SK-N-SH treated with all-trans-retinoic acid at 6 μM for 48 hours (cell line): ENCODE measurements around the gene WDR62.

ENCODE experiments used
- ATAC-seq: fragments of 200-7000 bp; cut with Tn5 transposase; 3 replicates; pipeline ENCODE4 v1.9.1; 2020; ENCODE audit warnings: mild to moderate bottlenecking, moderate library complexity
- ARNTL ChIP-seq: fragments of 450-650 bp; formaldehyde crosslinking; IDR thresholded peaks from 2 replicates; pipeline ENCODE4 v1.5.0; 2020; ENCODE audit warnings: low read depth, mild to moderate bottlenecking, moderate library complexity, borderline replicate concordance
- BACH2 ChIP-seq: fragments of 250-450 bp; sonication (Bioruptor Pico); IDR thresholded peaks from 2 replicates; pipeline ENCODE4 v1.9.0; 2021; ENCODE audit warnings: mild to moderate bottlenecking, borderline replicate concordance
- CREB5 ChIP-seq: fragments of 250-450 bp; sonication (Bioruptor Pico); IDR thresholded peaks from 2 replicates; pipeline ENCODE4 v1.5.1; 2020; ENCODE audit warnings: low read depth, mild to moderate bottlenecking, moderate library complexity
- CSDC2 ChIP-seq: fragments of 250-450 bp; sonication (Bioruptor Pico); IDR thresholded peaks from 2 replicates; pipeline ENCODE4 v1.5.0; 2020; ENCODE audit warnings: mild to moderate bottlenecking, moderate library complexity
- ESRRG ChIP-seq: fragments of 250-450 bp; sonication (Bioruptor Pico); IDR thresholded peaks from 2 replicates; pipeline ENCODE4 v1.6.1; 2021; ENCODE audit warnings: mild to moderate bottlenecking
- GLIS3 ChIP-seq: fragments of 250-450 bp; sonication (Bioruptor Pico); IDR thresholded peaks from 2 replicates; pipeline ENCODE4 v1.5.0; 2020; ENCODE audit warnings: mild to moderate bottlenecking, moderate library complexity
- ISL1 ChIP-seq: fragments of 250-450 bp; sonication (Bioruptor Pico); IDR thresholded peaks from 2 replicates; pipeline ENCODE4 v2.1.2; 2022; ENCODE audit warnings: mild to moderate bottlenecking, moderate library complexity
- PPARA ChIP-seq: fragments of 250-450 bp; sonication (Bioruptor Pico); IDR thresholded peaks from 2 replicates; pipeline ENCODE4 v1.5.0; 2020; ENCODE audit warnings: mild to moderate bottlenecking, borderline replicate concordance
- RARB ChIP-seq: fragments of 250-450 bp; sonication (Bioruptor Pico); IDR thresholded peaks from 2 replicates; pipeline ENCODE4 v1.8.0; 2021; ENCODE audit warnings: mild to moderate bottlenecking, moderate library complexity
- SNAI2 ChIP-seq: fragments of 250-450 bp; sonication (Bioruptor Pico); IDR thresholded peaks from 2 replicates; pipeline ENCODE4 v1.5.0; 2020; ENCODE audit warnings: mild to moderate bottlenecking, moderate library complexity
- TCF4 ChIP-seq: fragments of 250-450 bp; sonication (Bioruptor Pico); IDR thresholded peaks from 2 replicates; pipeline ENCODE4 v1.8.0; 2021; ENCODE audit warnings: mild to moderate bottlenecking, moderate library complexity, borderline replicate concordance
- TOX ChIP-seq: fragments of 250-450 bp; sonication (Bioruptor Pico); IDR thresholded peaks from 2 replicates; pipeline ENCODE4 v1.8.0; 2021; ENCODE audit warnings: mild to moderate bottlenecking, moderate library complexity, borderline replicate concordance
- ZC3H10 ChIP-seq: fragments of 250-450 bp; sonication (Bioruptor Pico); IDR thresholded peaks from 2 replicates; pipeline ENCODE4 v1.5.1; 2021; ENCODE audit warnings: mild to moderate bottlenecking, moderate library complexity
- ZFP3 ChIP-seq: fragments of 250-450 bp; sonication (Bioruptor Pico); IDR thresholded peaks from 2 replicates; pipeline ENCODE4 v1.5.0; 2020; ENCODE audit warnings: mild to moderate bottlenecking, moderate library complexity
- ZNF565 ChIP-seq: fragments of 450-650 bp; formaldehyde crosslinking; conservative IDR thresholded peaks from 2 replicates; pipeline ENCODE4 v1.5.0; 2020; ENCODE audit warnings: low read depth, mild to moderate bottlenecking, moderate library complexity
- TF ChIP-seq, protein P1 (sequence below): fragments of 250-450 bp; sonication (Bioruptor Pico); IDR thresholded peaks from 2 replicates; pipeline ENCODE4 v1.5.1; 2021; ENCODE audit warnings: mild to moderate bottlenecking, moderate library complexity
- TF ChIP-seq, protein P2 (sequence below): fragments of 250-450 bp; sonication (Bioruptor Pico); IDR thresholded peaks from 2 replicates; pipeline ENCODE4 v1.8.0; 2021; ENCODE audit warnings: low read depth, mild to moderate bottlenecking, moderate library complexity, borderline replicate concordance
- TF ChIP-seq, protein P3 (sequence below): fragments of 250-450 bp; sonication (Bioruptor Pico); IDR thresholded peaks from 2 replicates; pipeline ENCODE4 v1.5.0; 2020; ENCODE audit warnings: mild to moderate bottlenecking, moderate library complexity

The WDR62 gene

DNA sequence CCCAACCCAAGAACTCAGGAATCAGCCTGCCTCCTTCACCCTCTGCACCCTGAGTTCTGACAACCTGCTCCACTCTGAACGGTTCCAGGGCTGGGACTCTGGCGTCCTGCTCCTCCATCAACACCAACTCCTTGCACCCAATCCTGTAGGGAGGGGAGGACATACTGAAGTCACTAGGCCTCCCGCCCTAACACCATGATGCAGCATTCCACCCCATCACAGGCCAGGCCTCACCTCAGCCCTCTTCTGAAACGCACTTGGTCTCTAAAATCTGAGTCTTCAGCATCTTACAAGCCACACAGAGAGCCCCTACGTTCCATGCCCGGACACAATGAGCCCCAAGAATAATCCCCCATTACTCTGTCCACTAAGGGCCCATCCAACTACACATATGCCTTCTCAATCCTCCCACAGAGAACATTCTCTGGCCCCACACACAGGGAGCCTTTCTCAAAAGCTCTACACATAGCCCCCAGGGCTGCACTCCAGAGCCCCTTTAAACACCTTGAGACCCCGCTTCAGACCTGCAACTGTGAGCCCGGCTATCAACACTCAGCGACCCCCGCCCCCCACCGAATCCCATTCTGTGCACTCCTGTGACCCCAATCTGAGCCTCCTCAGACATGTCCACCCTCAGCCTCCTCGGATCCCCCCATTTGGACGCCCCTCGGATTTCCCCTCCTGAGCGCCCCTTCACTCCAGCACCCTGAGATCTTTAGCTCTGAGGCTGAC lies 41.3 kb upstream of the WDR62 start:
- TF ChIP-seq TOX (CRISPR knock-in tag) (no peak), CSDC2 (CRISPR knock-in tag) (no peak), TCF4 (no peak), SNAI2 (no peak), ZFP3 (no peak), PPARA (CRISPR knock-in tag) (no peak)
- TF ChIP-seq, protein P1, sequence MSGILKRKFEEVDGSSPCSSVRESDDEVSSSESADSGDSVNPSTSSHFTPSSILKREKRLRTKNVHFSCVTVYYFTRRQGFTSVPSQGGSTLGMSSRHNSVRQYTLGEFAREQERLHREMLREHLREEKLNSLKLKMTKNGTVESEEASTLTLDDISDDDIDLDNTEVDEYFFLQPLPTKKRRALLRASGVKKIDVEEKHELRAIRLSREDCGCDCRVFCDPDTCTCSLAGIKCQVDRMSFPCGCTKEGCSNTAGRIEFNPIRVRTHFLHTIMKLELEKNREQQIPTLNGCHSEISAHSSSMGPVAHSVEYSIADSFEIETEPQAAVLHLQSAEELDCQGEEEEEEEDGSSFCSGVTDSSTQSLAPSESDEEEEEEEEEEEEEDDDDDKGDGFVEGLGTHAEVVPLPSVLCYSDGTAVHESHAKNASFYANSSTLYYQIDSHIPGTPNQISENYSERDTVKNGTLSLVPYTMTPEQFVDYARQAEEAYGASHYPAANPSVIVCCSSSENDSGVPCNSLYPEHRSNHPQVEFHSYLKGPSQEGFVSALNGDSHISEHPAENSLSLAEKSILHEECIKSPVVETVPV (CRISPR knock-in tag) = no peak

DNA sequence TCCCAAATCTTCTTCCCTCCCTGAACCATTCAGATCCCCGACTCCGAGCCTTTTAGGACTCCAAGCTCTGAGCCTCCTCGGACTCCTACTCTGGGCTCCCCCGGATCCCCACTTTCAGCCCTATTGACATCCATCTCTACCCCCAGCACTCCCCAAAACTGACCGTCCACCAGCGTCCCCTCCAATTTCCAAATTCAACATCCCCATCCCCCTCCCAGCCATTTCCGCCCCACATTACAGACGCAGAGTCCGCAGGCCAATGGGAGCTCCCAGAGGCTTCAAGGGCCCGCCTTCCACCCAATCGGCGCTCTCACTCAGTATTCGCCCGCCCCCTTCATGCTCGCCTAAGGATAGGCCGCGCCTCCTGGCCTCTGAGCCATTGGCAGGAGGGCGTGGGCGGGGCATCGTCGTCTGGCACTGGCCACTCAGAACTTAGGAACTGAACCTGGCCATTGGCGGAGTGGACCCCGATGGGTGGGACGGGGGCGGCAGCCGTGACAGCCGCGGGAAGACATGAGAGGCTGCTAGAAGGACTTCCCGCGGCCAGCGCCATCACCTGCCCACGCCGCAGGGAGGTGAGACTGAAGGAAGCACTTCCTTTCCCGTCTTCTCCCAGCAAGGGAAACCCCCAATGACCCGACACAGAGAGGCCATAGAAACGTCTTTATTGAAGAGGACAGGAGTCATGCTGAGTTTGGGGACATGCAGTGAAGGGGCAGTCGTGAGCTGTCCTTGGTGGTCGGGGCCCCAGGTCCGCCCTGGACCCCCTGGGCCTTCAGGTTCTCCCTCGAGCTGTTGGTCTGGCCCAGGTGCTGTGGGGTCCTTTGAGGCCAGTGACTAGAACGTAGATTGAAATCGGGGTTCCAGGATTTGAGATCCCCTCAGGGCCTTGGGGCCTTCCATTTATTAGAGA lies 40.4 kb upstream of the WDR62 start, which contains the start of gene ALKBH6:
Gene ALKBH6 (minus strand): TSS at position 202 of the 913 bp plus-strand sequence. CDS start 816 bp downstream, outside the sequence.
- TF ChIP-seq SNAI2 (no peak), ESRRG (no peak), ISL1 (CRISPR knock-in tag) (no peak), TCF4 (no peak), ZNF565 (CRISPR knock-in tag) (no peak), BACH2 (no peak)
- TF ChIP-seq, protein P2, sequence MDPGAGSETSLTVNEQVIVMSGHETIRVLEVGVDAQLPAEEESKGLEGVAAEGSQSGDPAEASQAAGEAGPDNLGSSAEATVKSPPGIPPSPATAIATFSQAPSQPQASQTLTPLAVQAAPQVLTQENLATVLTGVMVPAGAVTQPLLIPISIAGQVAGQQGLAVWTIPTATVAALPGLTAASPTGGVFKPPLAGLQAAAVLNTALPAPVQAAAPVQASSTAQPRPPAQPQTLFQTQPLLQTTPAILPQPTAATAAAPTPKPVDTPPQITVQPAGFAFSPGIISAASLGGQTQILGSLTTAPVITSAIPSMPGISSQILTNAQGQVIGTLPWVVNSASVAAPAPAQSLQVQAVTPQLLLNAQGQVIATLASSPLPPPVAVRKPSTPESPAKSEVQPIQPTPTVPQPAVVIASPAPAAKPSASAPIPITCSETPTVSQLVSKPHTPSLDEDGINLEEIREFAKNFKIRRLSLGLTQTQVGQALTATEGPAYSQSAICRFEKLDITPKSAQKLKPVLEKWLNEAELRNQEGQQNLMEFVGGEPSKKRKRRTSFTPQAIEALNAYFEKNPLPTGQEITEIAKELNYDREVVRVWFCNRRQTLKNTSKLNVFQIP = no peak
- TF ChIP-seq, protein P3, sequence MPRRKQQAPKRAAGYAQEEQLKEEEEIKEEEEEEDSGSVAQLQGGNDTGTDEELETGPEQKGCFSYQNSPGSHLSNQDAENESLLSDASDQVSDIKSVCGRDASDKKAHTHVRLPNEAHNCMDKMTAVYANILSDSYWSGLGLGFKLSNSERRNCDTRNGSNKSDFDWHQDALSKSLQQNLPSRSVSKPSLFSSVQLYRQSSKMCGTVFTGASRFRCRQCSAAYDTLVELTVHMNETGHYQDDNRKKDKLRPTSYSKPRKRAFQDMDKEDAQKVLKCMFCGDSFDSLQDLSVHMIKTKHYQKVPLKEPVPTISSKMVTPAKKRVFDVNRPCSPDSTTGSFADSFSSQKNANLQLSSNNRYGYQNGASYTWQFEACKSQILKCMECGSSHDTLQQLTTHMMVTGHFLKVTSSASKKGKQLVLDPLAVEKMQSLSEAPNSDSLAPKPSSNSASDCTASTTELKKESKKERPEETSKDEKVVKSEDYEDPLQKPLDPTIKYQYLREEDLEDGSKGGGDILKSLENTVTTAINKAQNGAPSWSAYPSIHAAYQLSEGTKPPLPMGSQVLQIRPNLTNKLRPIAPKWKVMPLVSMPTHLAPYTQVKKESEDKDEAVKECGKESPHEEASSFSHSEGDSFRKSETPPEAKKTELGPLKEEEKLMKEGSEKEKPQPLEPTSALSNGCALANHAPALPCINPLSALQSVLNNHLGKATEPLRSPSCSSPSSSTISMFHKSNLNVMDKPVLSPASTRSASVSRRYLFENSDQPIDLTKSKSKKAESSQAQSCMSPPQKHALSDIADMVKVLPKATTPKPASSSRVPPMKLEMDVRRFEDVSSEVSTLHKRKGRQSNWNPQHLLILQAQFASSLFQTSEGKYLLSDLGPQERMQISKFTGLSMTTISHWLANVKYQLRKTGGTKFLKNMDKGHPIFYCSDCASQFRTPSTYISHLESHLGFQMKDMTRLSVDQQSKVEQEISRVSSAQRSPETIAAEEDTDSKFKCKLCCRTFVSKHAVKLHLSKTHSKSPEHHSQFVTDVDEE = no peak
- TF ChIP-seq, all 23 proteins: peak for 0
- peak; percentile 98 for ATAC-seq

More for the DNA sequence above, 41.3 kb upstream of the WDR62 start:
- ATAC-seq = no peak

- no peak for ATAC-seq
- TF ChIP-seq BACH2 = no peak
- no peak for TF ChIP-seq SNAI2
- TF ChIP-seq ARNTL (CRISPR knock-in tag) = no peak
- no peak for TF ChIP-seq GLIS3
- no peak for TF ChIP-seq TOX (CRISPR knock-in tag)
- TF ChIP-seq, protein P1 (CRISPR knock-in tag) = no peak
- no peak for TF ChIP-seq CSDC2 (CRISPR knock-in tag)
- TF ChIP-seq CREB5 (CRISPR knock-in tag) = no peak
- no peak for TF ChIP-seq RARB (CRISPR knock-in tag)
- no peak for TF ChIP-seq ZC3H10
These were observed 35.5 kb upstream of the WDR62 start for GRCh38 chr19:36019061-36019670.
